H1 (cell line): ENCODE results near the gene TNS3. TPM values are rescaled to one million over a fixed set of nuclear protein-coding genes. Genes with fewer than 3 reads are reported as not detected.

Experiments
- CHD1 ChIP-seq: IDR thresholded peaks from 2 replicates; pipeline ENCODE4 v1.6.1; 2012; ENCODE audit warnings: low read depth, low read length, improper control_type of control experiment
- polyA plus RNA-seq, 7 experiments: library from polyadenylated mRNA; depleted of rRNA in 3 of 7; stranded (reverse) in 5 of 7; unstranded in 2 of 7; fragments of >200 nt in 5 of 7; fragments of 200-250 nt in 2 of 7; gene quantifications; 1 replicate in 5 of 7; 2 replicates in 1 of 7; 4 replicates in 1 of 7; pipeline versions ENCODE4 v1.2.1 to v1.2.3, GENCODE V29; 2011 to 2013; ENCODE audit warnings: missing spikeins in 2 of 7, mixed read lengths in 2 of 7
- total RNA-seq: library from RNA; stranded (reverse); fragmentation: NEBNext Ultra II Directional; extraction: Animal tissue kit (Norgen Biotek cat#: 25700); gene quantifications from 2 replicates; pipeline ENCODE4 v1.2.1, GENCODE V29; 2021

The TNS3 gene
- total and polyA plus RNA-seq, 2 of the 8 experiments (the other 6 are each of a cell fraction or from before 2014, with no cell fraction given) = 11.9 to 24.2 TPM

GRCh38 chr7:47248797-47249196, 333.1 kb downstream of the TNS3 start (continued):
- no peak for TF ChIP-seq CHD1
